ENCODE measurements around the gene ERAS.
"Not testable (repeated sequence)": the region's sequence is repeated elsewhere in the genome, so short reads cannot be mapped to it uniquely, and the experiment has no call there.

The ERAS gene

GRCh38 chrX:48835524-48836329 lies 9.4 kb downstream of the ERAS start, which contains the start of gene PCSK1N:
PCSK1N (minus strand) TSS chrX:48835610; CDS start chrX:48835532, 78 bp downstream.
- DNase-seq, result no peak

GRCh38 chrX:48839686-48840085 lies 13.4 kb downstream of the ERAS start:
- no peak for DNase-seq

GRCh38 chrX:48848847-48849246 lies 22.5 kb downstream of the ERAS start:
- DNase-seq, result no peak

- DNase-seq, result no peak
These were observed 26.5 kb downstream of the ERAS start for GRCh38 chrX:48852857-48853256.

GRCh38 chrX:48853494-48853893 lies 27.2 kb downstream of the ERAS start:
- not testable (repeated sequence) for DNase-seq

- DNase-seq, result not testable (repeated sequence)
These were observed 27.9 kb downstream of the ERAS start for GRCh38 chrX:48854121-48854804.

- DNase-seq, result no peak
These were observed 28.6 kb downstream of the ERAS start for GRCh38 chrX:48854898-48855297.

- DNase-seq, result no peak
These were observed 37.9 kb downstream of the ERAS start for GRCh38 chrX:48864210-48864609.

- DNase-seq, result not testable (repeated sequence)
These were observed 45.7 kb downstream of the ERAS start for GRCh38 chrX:48872017-48872416.

GRCh38 chrX:48876944-48877343 lies 50.6 kb downstream of the ERAS start:
- not testable (repeated sequence) for DNase-seq
